GM23338 (cell line): Measurements from ENCODE around the gene MCAM. TPM values are rescaled to one million over a fixed set of nuclear protein-coding genes. Genes with fewer than 3 reads are reported as not detected.

Experiments
- ATAC-seq: fragments of 200-7000 bp; cut with Tn5 transposase; 3 replicates; pipeline ENCODE4 v1.9.1; 2020
- DNase-seq: peaks from one replicate; pipeline ENCODE4 v3.0.0-alpha.2; 2015; ENCODE audit warnings: low spot score
- H2AFZ ChIP-seq: fragments of 200-600 bp; sonication (generic); 2 replicates; pipeline ENCODE4 v1.8.0; 2016; ENCODE audit warnings: antibody characterized with exemption, mild to moderate bottlenecking, moderate library complexity
- H3F3A ChIP-seq: fragments of 200-600 bp; sonication (generic); replicated peaks from 2 replicates; pipeline ENCODE4 v1.8.0; 2017; ENCODE audit warnings: antibody characterized with exemption, mixed run types, low read depth
- H3K27ac ChIP-seq: fragments of 200-600 bp; sonication (generic); 2 replicates; pipeline ENCODE4 v1.6.1; 2016; ENCODE audit warnings: low read depth
- H3K27me3 ChIP-seq: fragments of 200-600 bp; sonication (generic); 2 replicates; pipeline ENCODE4 v1.8.0; 2016; ENCODE audit warnings: mild to moderate bottlenecking, mixed run types, moderate library complexity; ENCODE audit not compliant: insufficient read depth
- H3K36me3 ChIP-seq: fragments of 200-600 bp; sonication (generic); 2 replicates; pipeline ENCODE4 v1.8.0; 2016; ENCODE audit warnings: mild to moderate bottlenecking; ENCODE audit not compliant: insufficient read depth
- H3K4me1 ChIP-seq: fragments of 200-600 bp; sonication (generic); 2 replicates; pipeline ENCODE4 v1.8.0; 2016; ENCODE audit warnings: mild to moderate bottlenecking, moderate library complexity; ENCODE audit not compliant: insufficient read depth
- H3K4me2 ChIP-seq: fragments of 200-600 bp; sonication (generic); 2 replicates; pipeline ENCODE4 v1.7.1; 2017; ENCODE audit warnings: mixed run types
- H3K4me3 ChIP-seq: fragments of 200-600 bp; sonication (generic); 2 replicates; pipeline ENCODE4 v1.6.1; 2016; ENCODE audit warnings: mixed run types
- H3K79me2 ChIP-seq: fragments of 200-600 bp; sonication (generic); replicated peaks from 2 replicates; pipeline ENCODE4 v1.8.0; 2017; ENCODE audit warnings: mild to moderate bottlenecking; ENCODE audit not compliant: insufficient read depth
- H3K9me2 ChIP-seq: fragments of 200-600 bp; sonication (generic); 2 replicates; pipeline ENCODE4 v1.8.0; 2017; ENCODE audit not compliant: insufficient read depth
- H4K20me1 ChIP-seq: fragments of 200-600 bp; sonication (generic); replicated peaks from 2 replicates; pipeline ENCODE4 v1.8.0; 2017; ENCODE audit warnings: mild to moderate bottlenecking; ENCODE audit not compliant: insufficient read depth
- H3K27ac Mint-ChIP-seq: 2 replicates; pipeline ENCODE4 v1.8.0; 2020; ENCODE audit warnings: inconsistent platforms, mild to moderate bottlenecking, moderate library complexity, mixed read lengths
- H3K27me3 Mint-ChIP-seq: 3 replicates; pipeline ENCODE4 v1.8.0; 2022; ENCODE audit warnings: low read depth, mild to moderate bottlenecking, moderate library complexity, mixed read lengths, inconsistent platforms; ENCODE audit not compliant: insufficient read depth, poor library complexity
- H3K36me3 Mint-ChIP-seq: 3 replicates; pipeline ENCODE4 v1.8.0; 2021; ENCODE audit warnings: low read depth, mild to moderate bottlenecking, inconsistent platforms, moderate library complexity, mixed read lengths
- H3K4me1 Mint-ChIP-seq: 3 replicates; pipeline ENCODE4 v1.8.0; 2020; ENCODE audit warnings: mild to moderate bottlenecking, inconsistent platforms, mixed read lengths
- H3K4me3 Mint-ChIP-seq: 3 replicates; pipeline ENCODE4 v1.8.0; 2021; ENCODE audit warnings: moderate library complexity, mild to moderate bottlenecking, inconsistent platforms, mixed read lengths
- H3K9me3 Mint-ChIP-seq: 3 replicates; pipeline ENCODE4 v1.8.0; 2020; ENCODE audit warnings: moderate library complexity, mild to moderate bottlenecking, inconsistent platforms, mixed read lengths
- CREB1 ChIP-seq: fragments of 250-450 bp; sonication (Bioruptor Pico); IDR thresholded peaks from 2 replicates; pipeline ENCODE4 v1.5.0; 2020; ENCODE audit warnings: low read depth, mild to moderate bottlenecking, moderate library complexity
- POLR2AphosphoS5 ChIP-seq: IDR thresholded peaks from 2 replicates; pipeline ENCODE4 v1.6.1; 2016; ENCODE audit warnings: antibody characterized with exemption, low read depth
- long read RNA-seq: library from polyadenylated mRNA; unstranded; transcript quantifications from one replicate; pipeline ENCODE4 v2.0.0, GENCODE V29; 2020; ENCODE audit not compliant: unreplicated experiment
- polyA plus RNA-seq: library from polyadenylated mRNA; unstranded; fragments of >200 nt; fragmentation: Nextera tagmentation; extraction: Ambion mirVana; gene quantifications from 2 replicates; pipeline ENCODE4 v1.2.1, GENCODE V29; 2016
- total RNA-seq: library from RNA; depleted of rRNA; stranded (reverse); fragments of >200 nt; shearing (Covaris generic); gene quantifications from 2 replicates; pipeline ENCODE4 v1.2.3, GENCODE V29; 2014; rRNA removed
- TF ChIP-seq, protein P1 (sequence below): fragments of 250-450 bp; sonication (Bioruptor Pico); IDR thresholded peaks from 2 replicates; pipeline ENCODE4 v1.5.0; 2020; ENCODE audit warnings: mild to moderate bottlenecking, moderate library complexity

The MCAM gene
- 79.5 and 139 TPM in 2 replicates for total RNA-seq
- polyA plus RNA-seq = 7.8 and 8.9 TPM in 2 replicates
- long read RNA-seq, partial matches to known transcripts = 3 of 6 reads
- long read RNA-seq, other reads (novel, unspliced or antisense) = 1 of 6 reads

- peak within 1 kb of the TSS; percentile 72 for H2AFZ ChIP-seq
- H3K27ac ChIP-seq = no peak within 1 kb of the TSS
- Mint-ChIP-seq H3K4me3 (peak within 1 kb of the TSS; percentile 68), H3K9me3 (no peaks in the 10 kb centered on the region), H3K4me1 (peaks cover 31% of the 10 kb centered on the region), H3K36me3 (peaks cover 3% of the 10 kb centered on the region; the same call in 1 of the 3 replicates), H3K27me3 (peaks cover 58% of the 10 kb centered on the region), H3K27ac (no peak within 1 kb of the TSS)
- peaks cover 42% of the 10 kb centered on the region for H3K4me1 ChIP-seq
- H3K27me3 ChIP-seq = peaks cover 42% of the 10 kb centered on the region
- peaks cover 18% of the 10 kb centered on the region for H3F3A ChIP-seq
- no peaks in the 10 kb centered on the region for H3K9me2 ChIP-seq
- peaks cover 7% of the 10 kb centered on the region; the same call in 1 of the 2 replicates for H4K20me1 ChIP-seq
- H3K4me2 ChIP-seq = peak within 1 kb of the TSS; percentile 98
- DNase-seq (peak; percentile 66), ATAC-seq (peak; percentile 6)
- H3K4me3 ChIP-seq = peak within 1 kb of the TSS; percentile 86
- no peaks in the 10 kb centered on the region for H3K36me3 ChIP-seq
- H3K79me2 ChIP-seq = no peaks in the 10 kb centered on the region
- TF ChIP-seq, protein P1, sequence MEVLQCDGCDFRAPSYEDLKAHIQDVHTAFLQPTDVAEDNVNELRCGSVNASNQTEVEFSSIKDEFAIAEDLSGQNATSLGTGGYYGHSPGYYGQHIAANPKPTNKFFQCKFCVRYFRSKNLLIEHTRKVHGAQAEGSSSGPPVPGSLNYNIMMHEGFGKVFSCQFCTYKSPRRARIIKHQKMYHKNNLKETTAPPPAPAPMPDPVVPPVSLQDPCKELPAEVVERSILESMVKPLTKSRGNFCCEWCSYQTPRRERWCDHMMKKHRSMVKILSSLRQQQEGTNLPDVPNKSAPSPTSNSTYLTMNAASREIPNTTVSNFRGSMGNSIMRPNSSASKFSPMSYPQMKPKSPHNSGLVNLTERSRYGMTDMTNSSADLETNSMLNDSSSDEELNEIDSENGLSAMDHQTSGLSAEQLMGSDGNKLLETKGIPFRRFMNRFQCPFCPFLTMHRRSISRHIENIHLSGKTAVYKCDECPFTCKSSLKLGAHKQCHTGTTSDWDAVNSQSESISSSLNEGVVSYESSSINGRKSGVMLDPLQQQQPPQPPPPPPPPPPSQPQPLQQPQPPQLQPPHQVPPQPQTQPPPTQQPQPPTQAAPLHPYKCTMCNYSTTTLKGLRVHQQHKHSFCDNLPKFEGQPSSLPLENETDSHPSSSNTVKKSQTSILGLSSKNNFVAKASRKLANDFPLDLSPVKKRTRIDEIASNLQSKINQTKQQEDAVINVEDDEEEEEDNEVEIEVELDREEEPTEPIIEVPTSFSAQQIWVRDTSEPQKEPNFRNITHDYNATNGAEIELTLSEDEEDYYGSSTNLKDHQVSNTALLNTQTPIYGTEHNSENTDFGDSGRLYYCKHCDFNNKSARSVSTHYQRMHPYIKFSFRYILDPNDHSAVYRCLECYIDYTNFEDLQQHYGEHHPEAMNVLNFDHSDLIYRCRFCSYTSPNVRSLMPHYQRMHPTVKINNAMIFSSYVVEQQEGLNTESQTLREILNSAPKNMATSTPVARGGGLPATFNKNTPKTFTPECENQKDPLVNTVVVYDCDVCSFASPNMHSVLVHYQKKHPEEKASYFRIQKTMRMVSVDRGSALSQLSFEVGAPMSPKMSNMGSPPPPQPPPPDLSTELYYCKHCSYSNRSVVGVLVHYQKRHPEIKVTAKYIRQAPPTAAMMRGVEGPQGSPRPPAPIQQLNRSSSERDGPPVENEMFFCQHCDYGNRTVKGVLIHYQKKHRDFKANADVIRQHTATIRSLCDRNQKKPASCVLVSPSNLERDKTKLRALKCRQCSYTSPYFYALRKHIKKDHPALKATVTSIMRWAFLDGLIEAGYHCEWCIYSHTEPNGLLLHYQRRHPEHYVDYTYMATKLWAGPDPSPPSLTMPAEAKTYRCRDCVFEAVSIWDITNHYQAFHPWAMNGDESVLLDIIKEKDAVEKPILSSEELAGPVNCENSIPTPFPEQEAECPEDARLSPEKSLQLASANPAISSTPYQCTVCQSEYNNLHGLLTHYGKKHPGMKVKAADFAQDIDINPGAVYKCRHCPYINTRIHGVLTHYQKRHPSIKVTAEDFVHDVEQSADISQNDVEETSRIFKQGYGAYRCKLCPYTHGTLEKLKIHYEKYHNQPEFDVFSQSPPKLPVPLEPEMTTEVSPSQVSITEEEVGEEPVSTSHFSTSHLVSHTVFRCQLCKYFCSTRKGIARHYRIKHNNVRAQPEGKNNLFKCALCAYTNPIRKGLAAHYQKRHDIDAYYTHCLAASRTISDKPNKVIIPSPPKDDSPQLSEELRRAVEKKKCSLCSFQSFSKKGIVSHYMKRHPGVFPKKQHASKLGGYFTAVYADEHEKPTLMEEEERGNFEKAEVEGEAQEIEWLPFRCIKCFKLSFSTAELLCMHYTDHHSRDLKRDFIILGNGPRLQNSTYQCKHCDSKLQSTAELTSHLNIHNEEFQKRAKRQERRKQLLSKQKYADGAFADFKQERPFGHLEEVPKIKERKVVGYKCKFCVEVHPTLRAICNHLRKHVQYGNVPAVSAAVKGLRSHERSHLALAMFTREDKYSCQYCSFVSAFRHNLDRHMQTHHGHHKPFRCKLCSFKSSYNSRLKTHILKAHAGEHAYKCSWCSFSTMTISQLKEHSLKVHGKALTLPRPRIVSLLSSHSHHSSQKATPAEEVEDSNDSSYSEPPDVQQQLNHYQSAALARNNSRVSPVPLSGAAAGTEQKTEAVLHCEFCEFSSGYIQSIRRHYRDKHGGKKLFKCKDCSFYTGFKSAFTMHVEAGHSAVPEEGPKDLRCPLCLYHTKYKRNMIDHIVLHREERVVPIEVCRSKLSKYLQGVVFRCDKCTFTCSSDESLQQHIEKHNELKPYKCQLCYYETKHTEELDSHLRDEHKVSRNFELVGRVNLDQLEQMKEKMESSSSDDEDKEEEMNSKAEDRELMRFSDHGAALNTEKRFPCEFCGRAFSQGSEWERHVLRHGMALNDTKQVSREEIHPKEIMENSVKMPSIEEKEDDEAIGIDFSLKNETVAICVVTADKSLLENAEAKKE = no peak
- TF ChIP-seq CREB1 (CRISPR knock-in tag) (0 out of 2 replicates have a peak, but pooled peaks have one; percentile 39), POLR2AphosphoS5 (peak; percentile 88)
Measured at GRCh38 chr11:119316729-119317591, at the start of gene MCAM. MCAM (minus strand) TSS chr11:119317130; CDS start chr11:119317101, 29 bp downstream.
